GM12801 (cell line): ENCODE data around the gene SERTAD1.

Experiments used
- CTCF ChIP-seq: IDR thresholded peaks from one replicate; pipeline ENCODE4 v1.5.1; 2011; ENCODE audit warnings: control low read depth; ENCODE audit not compliant: insufficient read length; ENCODE audit errors: extremely low read depth

SERTAD1 gene

GRCh38 chr19:40466219-40466984 is 40.6 kb upstream of the SERTAD1 start:
- TF ChIP-seq CTCF = no peak

- no peak for TF ChIP-seq CTCF
Measured at GRCh38 chr19:40465557-40466218, 39.9 kb upstream of the SERTAD1 start, which contains the start of gene BLVRB. TSS of gene BLVRB (minus strand) at chr19:40465745. CDS start at chr19:40465688, 57 bp downstream.

GRCh38 chr19:40465025-40465556 is 39.3 kb upstream of the SERTAD1 start:
- no peak for TF ChIP-seq CTCF

GRCh38 chr19:40464059-40465024 is 38.5 kb upstream of the SERTAD1 start:
- TF ChIP-seq CTCF = no peak

- no peak for TF ChIP-seq CTCF
Measured at GRCh38 chr19:40461669-40462221, 36.0 kb upstream of the SERTAD1 start.

- no peak for TF ChIP-seq CTCF
Measured at GRCh38 chr19:40460185-40460584, 34.4 kb upstream of the SERTAD1 start.

GRCh38 chr19:40458597-40458974 is 32.8 kb upstream of the SERTAD1 start:
- no peak for TF ChIP-seq CTCF
